ENCODE results near the gene TRIM37.

GRCh38 chr17:58996968-58997367 lies 109.7 kb downstream of the TRIM37 start:
- no peak for TF ChIP-seq CTCF (IDR thresholded peaks at IDR 0.05; ENCODE audit: insufficient read depth, low read depth, low read length)
- no peak for TF ChIP-seq EZH2 (IDR thresholded peaks at IDR 0.05; ENCODE audit: insufficient read depth, low read length)

Measured in astrocyte (in vitro differentiated cells and primary cell).